ENCODE data around the gene ELF5.

DNA sequence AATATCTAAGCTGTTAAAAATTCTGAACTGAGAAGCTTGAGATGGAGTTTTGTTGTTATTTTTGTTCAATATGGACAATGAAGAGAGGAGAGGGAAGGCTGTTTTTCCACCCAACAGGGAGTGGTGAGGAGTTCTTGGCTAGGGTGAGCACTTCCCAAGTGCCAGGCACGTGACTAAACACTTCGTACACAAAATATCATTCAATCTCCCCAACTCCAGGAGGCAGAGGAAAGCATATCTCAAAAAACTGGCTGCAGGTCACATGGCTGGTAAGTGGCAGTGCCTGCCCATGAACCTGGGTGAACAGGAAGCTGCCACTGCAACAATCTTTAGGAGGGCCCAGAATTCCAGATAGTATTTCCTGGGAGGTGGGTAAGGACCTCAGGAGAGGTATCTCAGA lies 11.6 kb downstream of the ELF5 start:
- no peak for TF ChIP-seq POLR2A (IDR thresholded peaks at IDR 0.05)
- no peak for TF ChIP-seq EP300 (IDR thresholded peaks at IDR 0.05)
- no peak for TF ChIP-seq POLR2AphosphoS5 (IDR thresholded peaks at IDR 0.05)
- TF ChIP-seq, protein P1, sequence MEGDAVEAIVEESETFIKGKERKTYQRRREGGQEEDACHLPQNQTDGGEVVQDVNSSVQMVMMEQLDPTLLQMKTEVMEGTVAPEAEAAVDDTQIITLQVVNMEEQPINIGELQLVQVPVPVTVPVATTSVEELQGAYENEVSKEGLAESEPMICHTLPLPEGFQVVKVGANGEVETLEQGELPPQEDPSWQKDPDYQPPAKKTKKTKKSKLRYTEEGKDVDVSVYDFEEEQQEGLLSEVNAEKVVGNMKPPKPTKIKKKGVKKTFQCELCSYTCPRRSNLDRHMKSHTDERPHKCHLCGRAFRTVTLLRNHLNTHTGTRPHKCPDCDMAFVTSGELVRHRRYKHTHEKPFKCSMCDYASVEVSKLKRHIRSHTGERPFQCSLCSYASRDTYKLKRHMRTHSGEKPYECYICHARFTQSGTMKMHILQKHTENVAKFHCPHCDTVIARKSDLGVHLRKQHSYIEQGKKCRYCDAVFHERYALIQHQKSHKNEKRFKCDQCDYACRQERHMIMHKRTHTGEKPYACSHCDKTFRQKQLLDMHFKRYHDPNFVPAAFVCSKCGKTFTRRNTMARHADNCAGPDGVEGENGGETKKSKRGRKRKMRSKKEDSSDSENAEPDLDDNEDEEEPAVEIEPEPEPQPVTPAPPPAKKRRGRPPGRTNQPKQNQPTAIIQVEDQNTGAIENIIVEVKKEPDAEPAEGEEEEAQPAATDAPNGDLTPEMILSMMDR (IDR thresholded peaks at IDR 0.05) = no peak
